ENCODE data around the gene C12orf43. TPM values are rescaled to one million over a fixed set of nuclear protein-coding genes. Genes with fewer than 3 reads are reported as not detected.

Gene C12orf43
- total and polyA plus RNA-seq, 2 donors (not counting 1 experiment from before 2014, with no cell fraction given): 6.7 to 18.9 TPM

DNA sequence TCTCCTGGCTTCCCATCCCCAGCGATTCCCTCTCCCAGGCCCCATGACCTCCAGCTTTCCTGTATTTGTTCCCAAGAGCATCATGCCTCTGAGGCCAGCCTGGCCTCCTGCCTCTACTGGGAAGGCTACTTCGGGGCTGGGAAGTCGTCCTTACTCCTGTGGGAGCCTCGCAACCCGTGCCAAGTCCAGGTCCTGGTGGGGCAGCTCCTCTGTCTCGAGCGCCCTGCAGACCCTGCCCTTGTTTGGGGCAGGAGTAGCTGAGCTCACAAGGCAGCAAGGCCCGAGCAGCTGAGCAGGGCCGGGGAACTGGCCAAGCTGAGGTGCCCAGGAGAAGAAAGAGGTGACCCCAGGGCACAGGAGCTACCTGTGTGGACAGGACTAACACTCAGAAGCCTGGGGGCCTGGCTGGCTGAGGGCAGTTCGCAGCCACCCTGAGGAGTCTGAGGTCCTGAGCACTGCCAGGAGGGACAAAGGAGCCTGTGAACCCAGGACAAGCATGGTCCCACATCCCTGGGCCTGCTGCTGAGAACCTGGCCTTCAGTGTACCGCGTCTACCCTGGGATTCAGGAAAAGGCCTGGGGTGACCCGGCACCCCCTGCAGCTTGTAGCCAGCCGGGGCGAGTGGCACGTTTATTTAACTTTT is 14.3 kb downstream of the C12orf43 start:
- intact Hi-C loops (cut with micrococcal nuclease): no loop called here
- Histone ChIP-seq H3K36me3 (replicated peaks in 1 of 2; ENCODE audit: control extremely low read depth in 1 of 2, control insufficient read depth in 1 of 2, extremely low read depth in 1 of 2, insufficient read depth in 2 of 2, low read length in 1 of 2) (peaks cover 1 to 30% of the 10 kb centered on the region in 2 experiments), H3K27me3 (replicated peaks in 1 of 4; ENCODE audit: control extremely low read depth in 1 of 4, control insufficient read depth in 3 of 4, insufficient read depth in 4 of 4, low read length in 3 of 4) (peaks cover 0 to 3% (median 0%) of the 10 kb centered on the region in 4 experiments), H3K4me2 (replicated peaks; ENCODE audit: low read depth, low read length, poor library complexity, severe bottlenecking) (no peak overlapping the region), H3K27ac (ENCODE audit: low read length in 2 of 2) (no peak overlapping the region), H3K4me1 (ENCODE audit: control insufficient read depth in 2 of 2, insufficient read depth in 2 of 2, low read length in 2 of 2) (no peaks in the 10 kb centered on the region), H3K4me3 (ENCODE audit: control extremely low read depth in 1 of 5, extremely low read depth in 1 of 5, insufficient read depth in 1 of 5, low read depth in 2 of 5, low read length in 4 of 5) (no peak overlapping the region), H4K20me1 (ENCODE audit: control insufficient read depth, insufficient read depth, low read length, poor library complexity, severe bottlenecking) (no peaks in the 10 kb centered on the region), H3K9ac (ENCODE audit: low read length) (no peak overlapping the region), H3K9me3 (ENCODE audit: control extremely low read depth in 1 of 3, control insufficient read depth in 2 of 3, insufficient read depth in 1 of 3, low read length in 2 of 3) (no peaks in the 10 kb centered on the region), H2AFZ (ENCODE audit: insufficient read depth, low read depth, low read length, poor library complexity, severe bottlenecking) (no peak overlapping the region), H3K79me2 (ENCODE audit: control insufficient read depth, insufficient read depth, low read length) (no peaks in the 10 kb centered on the region)
- no peaks in the 10 kb centered on the region for H3K27me3 Mint-ChIP-seq
- H3K27ac Mint-ChIP-seq: no peak overlapping the region
- WGBS (ENCODE audit: insufficient coverage): 98% methylated on average over 16 of the region's 16 CpGs
- ATAC-seq (ENCODE audit: low read depth) (no peak), DNase-seq (no peak)
- no peak overlapping the region for H3K4me3 Mint-ChIP-seq
- no peaks in the 10 kb centered on the region for H3K4me1 Mint-ChIP-seq
- no peak for TF ChIP-seq CTCF (IDR thresholded peaks at IDR 0.05)
- TF ChIP-seq EZH2 (IDR thresholded peaks at IDR 0.05; ENCODE audit: borderline replicate concordance, insufficient read depth, low read depth, low read length, poor library complexity, severe bottlenecking): no peak
- no peaks in the 10 kb centered on the region for H3K9me3 Mint-ChIP-seq (ENCODE audit: insufficient read depth)
- POLR2A ChIA-PET: no interaction called here
- CTCF ChIA-PET: no interaction called here

DNA sequence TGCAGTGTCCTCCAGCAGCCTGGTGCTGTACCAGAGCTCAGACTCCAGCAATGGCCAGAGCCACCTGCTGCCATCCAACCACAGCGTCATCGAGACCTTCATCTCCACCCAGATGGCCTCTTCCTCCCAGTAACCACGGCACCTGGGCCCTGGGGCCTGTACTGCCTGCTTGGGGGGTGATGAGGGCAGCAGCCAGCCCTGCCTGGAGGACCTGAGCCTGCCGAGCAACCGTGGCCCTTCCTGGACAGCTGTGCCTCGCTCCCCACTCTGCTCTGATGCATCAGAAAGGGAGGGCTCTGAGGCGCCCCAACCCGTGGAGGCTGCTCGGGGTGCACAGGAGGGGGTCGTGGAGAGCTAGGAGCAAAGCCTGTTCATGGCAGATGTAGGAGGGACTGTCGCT is 15.2 kb downstream of the C12orf43 start:
- DNase-seq (no peak), ATAC-seq (ENCODE audit: low read depth) (no peak)
- Histone ChIP-seq H3K27me3 (replicated peaks in 1 of 4; ENCODE audit: control extremely low read depth in 1 of 4, control insufficient read depth in 3 of 4, insufficient read depth in 4 of 4, low read length in 3 of 4) (peaks cover 0 to 4% (median 0%) of the 10 kb centered on the region in 4 experiments), H3K4me1 (ENCODE audit: control insufficient read depth in 2 of 2, insufficient read depth in 2 of 2, low read length in 2 of 2) (no peaks in the 10 kb centered on the region), H3K9ac (ENCODE audit: low read length) (no peak overlapping the region), H3K79me2 (ENCODE audit: control insufficient read depth, insufficient read depth, low read length) (no peaks in the 10 kb centered on the region), H4K20me1 (ENCODE audit: control insufficient read depth, insufficient read depth, low read length, poor library complexity, severe bottlenecking) (no peaks in the 10 kb centered on the region), H3K36me3 (replicated peaks in 1 of 2; ENCODE audit: control extremely low read depth in 1 of 2, control insufficient read depth in 1 of 2, extremely low read depth in 1 of 2, insufficient read depth in 2 of 2, low read length in 1 of 2) (peaks cover 1 to 26% of the 10 kb centered on the region in 2 experiments), H3K9me3 (ENCODE audit: control extremely low read depth in 1 of 3, control insufficient read depth in 2 of 3, insufficient read depth in 1 of 3, low read length in 2 of 3) (peaks cover 0 to 4% (median 0%) of the 10 kb centered on the region in 3 donors), H2AFZ (ENCODE audit: insufficient read depth, low read depth, low read length, poor library complexity, severe bottlenecking) (no peak overlapping the region), H3K4me3 (ENCODE audit: control extremely low read depth in 1 of 5, extremely low read depth in 1 of 5, insufficient read depth in 1 of 5, low read depth in 2 of 5, low read length in 4 of 5) (no peak overlapping the region), H3K4me2 (replicated peaks; ENCODE audit: low read depth, low read length, poor library complexity, severe bottlenecking) (no peak overlapping the region), H3K27ac (ENCODE audit: low read length in 2 of 2) (no peak overlapping the region)
- WGBS (ENCODE audit: insufficient coverage): 59% methylated on average over 9 of the region's 11 CpGs
- no peak for TF ChIP-seq EZH2 (IDR thresholded peaks at IDR 0.05; ENCODE audit: borderline replicate concordance, insufficient read depth, low read depth, low read length, poor library complexity, severe bottlenecking)
- TF ChIP-seq CTCF (IDR thresholded peaks at IDR 0.05): no peak
- Mint-ChIP-seq H3K27ac (no peak overlapping the region), H3K27me3 (no peaks in the 10 kb centered on the region), H3K4me1 (no peaks in the 10 kb centered on the region), H3K4me3 (no peak overlapping the region), H3K9me3 (ENCODE audit: insufficient read depth) (no peaks in the 10 kb centered on the region)
- ChIA-PET CTCF (no interaction called here), POLR2A (no interaction called here)
- intact Hi-C loops (cut with micrococcal nuclease): no loop called here
